GM23248 (cell line): ENCODE data around the gene CLEC4M.

Experiments used
- EZH2 ChIP-seq: fragments of 200-600 bp; sonication (generic); IDR thresholded peaks from 2 replicates; pipeline ENCODE4 v1.6.1; 2018; ENCODE audit warnings: antibody characterized with exemption, mild to moderate bottlenecking; ENCODE audit not compliant: insufficient read depth, poor library complexity, severe bottlenecking
- EZH2phosphoT487 ChIP-seq: fragments of 200-600 bp; sonication (generic); IDR thresholded peaks from 2 replicates; pipeline ENCODE4 v1.6.1; 2018; ENCODE audit warnings: antibody characterized with exemption, moderate library complexity, mild to moderate bottlenecking, low read depth; ENCODE audit not compliant: insufficient read depth

DNA sequence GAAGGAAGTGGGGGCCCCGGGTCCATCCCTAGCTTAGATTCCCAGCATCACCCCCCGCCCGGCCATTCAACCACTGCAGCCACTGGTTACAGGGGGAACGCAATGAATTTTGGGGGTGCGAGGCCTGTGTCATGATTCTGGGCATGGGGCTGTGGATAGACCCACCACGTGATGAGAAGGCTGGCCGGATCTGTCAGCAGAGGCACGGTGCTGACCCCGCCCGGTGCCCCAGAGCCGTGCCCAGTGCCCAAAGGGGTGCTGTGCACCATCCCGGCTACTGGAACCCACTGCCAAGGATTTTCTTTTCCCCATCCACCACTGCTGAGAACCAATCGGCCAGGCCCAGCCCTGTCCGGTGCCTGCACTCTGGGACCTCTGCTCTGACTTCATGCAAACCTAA lies 27.4 kb downstream of the CLEC4M start:
- no peak for TF ChIP-seq EZH2
- no peak for TF ChIP-seq EZH2phosphoT487
